Hippocampal formation (tissue), 2 donors: ENCODE results near the gene DGLUCY.
"Not testable (repeated sequence)": the region's sequence is repeated elsewhere in the genome, so short reads cannot be mapped to it uniquely, and the experiment has no call there.

Experiments used
- DNase-seq, 2 donors: peaks; one replicate each; lab custom pipeline; 2025; lab: John Stamatoyannopoulos, UW

Gene DGLUCY

DNA sequence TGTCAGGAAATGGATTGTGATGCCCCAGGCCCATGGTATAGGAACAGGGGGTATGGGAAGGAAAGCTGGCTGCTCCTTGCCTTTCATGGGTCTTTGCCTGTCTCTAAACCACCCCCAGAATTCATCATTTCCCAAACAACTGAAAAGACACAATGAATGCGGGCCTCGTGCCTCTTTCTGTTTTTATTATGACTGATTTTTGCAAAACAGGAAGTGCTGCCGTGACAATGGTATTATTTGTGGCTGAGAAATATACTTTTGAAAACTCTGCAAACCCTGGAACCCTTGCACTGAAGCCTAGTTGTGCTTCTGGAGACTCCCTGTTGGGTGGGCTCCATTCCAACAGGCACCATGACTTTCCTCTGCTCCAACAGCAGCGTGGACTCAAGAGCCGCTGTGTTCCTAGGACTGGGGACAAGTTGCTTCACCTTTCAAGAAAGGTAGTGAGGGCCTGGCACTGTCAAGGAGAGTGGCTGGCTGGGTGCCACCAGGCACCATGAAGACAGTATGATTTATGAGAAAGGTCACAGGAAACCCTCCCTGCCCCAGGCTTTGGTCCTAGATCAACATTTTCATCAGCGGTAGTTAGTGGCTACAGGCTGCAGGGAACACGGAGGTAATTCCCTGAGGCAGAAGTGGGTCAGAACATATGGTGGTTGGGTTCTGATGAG lies 4.8 kb upstream of the DGLUCY start:
- no peak for DNase-seq

DNA sequence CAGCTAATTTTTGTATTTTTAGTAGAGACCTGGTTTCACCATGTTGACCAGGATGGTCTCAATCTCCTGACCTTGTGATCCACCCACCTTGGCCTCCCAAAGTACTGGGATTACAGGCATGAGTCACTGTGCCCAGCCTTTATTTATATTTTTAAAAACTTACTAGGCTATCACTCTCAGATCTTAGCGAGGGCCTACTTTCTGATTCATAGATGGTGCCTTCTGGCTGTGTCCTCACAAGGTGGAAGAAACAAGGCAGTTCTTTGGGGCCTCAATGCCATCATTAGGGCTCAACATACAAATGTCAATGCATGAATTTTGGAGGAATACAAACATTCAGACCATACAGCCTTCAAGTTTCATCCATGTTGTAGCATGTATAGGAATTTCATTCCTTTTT lies 2.4 kb upstream of the DGLUCY start:
- DNase-seq: no peak

DNA sequence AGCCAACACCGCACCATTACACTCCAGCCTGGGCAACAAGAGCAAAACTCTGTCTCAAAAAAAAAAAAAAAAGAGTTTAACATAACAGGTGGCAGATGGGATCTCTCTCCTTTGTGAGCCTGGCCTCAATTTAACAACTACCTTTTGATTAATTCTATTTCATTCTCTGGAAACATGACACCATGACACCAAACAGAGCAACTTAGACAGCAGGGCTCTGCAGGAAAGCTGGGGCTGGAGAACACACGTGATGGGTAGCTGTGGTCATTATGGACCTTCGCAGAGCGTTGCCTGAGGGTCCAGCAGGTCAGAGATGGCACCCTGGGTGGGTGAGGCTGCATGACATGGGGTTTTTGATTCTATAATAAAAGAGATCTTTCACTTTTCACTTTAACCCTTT lies 1.7 kb upstream of the DGLUCY start:
- DNase-seq: no peak

DNA sequence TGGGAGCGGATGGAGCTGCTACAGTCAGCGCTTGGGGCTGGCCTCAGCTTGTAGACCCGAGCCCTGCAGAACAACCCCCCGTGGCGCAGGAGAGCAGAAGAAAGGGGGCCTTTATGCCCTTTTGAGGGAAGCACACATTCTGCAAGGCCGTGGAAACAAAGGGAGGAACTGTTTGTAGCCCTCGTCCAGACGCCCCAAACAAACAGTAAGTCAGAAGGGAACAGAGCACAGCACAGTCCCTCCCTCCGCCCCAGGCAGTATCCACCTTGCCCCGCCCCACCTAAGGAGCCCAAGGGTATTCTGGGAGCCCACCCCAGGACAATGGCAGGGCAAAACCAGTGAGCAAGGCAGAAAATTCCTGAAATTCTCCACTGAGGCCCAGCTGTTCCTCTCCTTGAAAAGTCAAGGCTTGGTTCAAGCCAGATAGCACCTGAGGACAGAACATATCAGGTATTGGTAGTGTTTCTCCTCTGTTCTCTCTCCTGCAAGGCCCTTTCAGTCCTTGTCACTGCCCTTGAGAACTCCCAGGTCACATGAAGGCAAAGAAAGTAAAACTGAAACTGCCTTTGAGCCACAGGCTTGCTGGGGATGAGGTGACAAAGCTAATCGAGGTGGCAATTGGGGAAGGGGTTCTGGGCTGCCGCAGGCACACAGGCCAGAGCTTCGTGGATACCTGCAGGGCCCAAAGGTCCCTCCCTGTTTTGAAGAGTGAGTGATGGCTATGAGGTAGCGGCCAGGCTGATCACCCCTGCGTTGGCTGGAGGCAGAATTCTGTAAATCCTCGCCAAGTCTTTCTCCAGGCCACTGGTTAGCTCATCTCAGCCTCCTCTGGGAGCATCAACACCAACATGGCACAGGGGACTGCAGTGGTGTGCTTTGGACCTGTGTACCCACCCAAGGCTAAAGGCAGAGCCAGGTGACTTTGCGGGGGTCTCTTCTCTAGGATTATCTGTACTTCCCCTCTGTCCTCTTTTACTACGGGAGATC lies 499 bp downstream of the DGLUCY start:
- DNase-seq: peak; percentile 91 to 92

DNA sequence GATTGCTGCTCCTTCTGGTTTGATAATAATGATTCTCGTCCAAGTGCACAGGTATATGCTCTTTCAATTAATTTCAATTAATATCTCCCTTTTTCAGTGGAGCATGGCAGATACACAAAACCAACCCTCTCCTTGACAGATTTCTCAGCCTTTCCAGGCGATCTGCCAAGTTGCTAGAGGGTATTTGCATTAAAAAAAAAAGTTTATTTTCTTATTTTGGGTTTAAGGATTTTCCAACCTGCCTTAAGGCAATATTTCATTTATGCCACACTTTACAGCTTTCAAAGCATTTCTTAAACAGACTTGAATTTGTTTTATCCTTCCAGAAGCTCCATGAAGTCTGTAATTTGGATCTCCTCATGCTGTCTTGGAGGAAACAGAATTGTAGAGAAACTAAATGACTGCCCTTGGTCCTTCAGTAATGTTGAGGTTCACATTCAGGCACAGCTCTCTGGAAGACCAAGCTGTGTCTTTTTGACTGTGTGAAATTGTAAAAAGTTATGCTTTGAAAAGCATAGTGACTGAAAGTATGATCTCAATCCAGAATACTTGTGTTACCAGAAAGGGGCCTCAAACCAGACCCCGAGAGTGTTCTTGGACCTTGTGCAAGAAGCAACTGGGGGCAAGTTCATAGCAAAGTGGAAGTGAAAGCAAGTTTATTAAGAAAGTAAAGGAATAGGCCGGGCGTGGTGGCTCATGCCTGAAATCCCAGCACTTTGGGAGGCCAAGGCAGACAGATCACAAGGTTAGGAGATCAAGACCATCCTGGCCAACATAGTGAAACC lies 2.3 kb downstream of the DGLUCY start:
- DNase-seq: no peak

DNA sequence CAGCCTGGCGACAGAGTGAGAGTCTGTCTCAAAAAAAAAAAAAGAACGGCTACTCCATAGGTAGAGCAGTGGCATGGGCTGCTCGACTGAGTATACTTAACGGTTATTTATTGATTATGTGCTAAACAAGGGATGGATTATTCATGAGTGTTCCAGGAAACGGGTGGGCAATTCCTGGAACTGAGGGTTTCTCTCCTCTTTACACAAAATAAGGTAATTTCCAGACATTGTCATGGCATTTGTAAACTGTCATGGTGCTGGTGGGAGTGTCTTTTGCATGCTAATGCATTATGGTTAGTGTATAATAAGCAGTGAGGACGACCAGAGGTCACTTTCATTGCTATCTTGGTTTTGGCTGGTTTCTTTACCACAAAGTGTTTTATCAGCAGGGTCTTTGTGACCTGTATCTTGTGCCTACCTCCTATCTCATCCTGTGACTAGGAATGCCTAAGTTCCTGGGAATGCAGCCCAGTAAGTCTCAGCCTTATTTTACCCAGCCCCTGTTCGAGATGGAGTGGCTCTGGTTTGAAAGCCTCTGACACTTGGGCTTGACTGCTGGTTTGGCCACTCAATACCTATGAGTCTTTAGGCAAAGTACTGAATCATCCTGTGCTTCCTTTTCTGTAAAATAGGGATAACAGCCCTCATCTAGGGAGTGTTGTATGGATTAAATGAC lies 3.2 kb downstream of the DGLUCY start:
- no peak for DNase-seq

DNA sequence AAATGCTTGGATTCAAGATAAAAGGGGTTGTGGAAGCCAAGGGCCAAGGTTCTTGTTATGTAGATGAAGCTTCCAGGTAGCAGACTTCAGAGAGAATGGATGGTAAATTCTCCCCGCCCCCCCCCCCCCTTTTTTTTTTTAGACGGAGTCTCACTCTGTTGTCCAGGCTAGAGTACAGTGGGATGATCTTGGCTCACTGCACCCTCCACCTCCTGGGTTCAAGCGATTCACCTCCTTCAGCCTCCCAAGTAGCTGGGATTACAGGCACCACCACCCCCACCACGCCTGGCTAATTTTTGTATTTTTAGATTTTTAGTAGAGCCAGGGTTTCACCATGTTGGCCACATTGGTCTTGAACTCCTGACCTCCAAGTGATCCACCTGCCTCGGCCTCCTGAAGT lies 4.1 kb downstream of the DGLUCY start:
- no peak for DNase-seq

DNA sequence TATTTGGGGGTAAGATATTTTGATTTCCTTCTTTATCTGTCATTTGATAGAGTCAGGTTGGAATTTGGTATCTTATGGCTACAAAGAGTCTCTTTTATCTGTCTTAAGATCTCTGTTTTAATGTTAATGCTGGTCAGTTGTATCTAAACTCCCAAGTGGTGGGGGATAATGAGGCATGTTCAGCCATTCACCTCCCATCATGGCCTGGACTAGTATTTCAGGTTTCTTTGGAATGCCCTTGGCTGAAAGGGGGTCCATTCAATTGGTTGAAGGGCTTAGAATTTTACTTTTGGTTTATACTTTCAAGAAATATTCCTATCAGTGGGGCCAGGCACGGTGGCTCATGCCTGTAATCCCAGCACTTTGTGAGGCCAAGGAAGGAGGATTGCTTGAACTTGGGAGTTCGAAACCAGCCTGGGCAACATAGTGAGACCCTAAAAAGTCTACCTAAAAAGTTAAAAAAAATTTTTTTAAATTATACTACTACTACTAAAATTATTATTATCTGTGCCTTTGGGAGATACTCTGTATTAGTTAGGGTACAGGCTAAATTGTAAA lies 4.7 kb downstream of the DGLUCY start:
- no peak for DNase-seq

DNA sequence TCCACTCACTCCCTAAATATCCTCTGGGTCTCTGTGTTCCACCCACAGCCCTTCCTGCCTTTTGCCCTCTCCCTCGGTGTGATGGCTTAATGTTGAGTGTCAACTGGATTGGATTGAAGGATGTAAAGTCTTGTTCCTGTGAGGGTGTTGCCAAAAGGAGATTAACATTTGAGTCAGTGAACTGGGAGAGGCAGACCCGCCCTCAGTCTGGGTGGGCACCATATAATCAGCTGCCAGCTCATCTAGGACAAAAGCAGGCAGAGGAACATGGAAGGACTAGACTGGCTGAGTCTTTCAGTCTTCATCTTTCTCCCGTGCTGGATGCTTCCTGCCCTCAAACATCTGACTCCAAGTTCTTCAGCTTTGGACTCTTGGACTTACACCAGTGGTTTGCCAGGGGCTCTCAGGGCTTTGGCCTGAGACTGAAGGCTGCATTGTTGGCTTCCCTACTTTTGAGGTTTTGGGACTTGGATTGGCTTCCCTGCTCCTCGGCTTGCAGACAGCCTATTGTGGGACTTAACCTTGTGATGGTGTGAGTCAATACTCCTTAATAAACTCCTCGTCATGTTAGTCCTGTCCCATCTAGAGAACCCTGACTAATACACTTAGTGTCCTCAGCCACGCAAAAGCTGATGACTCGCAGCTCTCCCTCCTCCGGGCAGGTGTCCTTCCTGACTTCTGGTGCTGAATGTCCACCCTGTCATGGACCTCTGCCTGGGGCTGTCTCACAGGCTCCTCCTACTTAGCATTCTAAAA lies 5.9 kb downstream of the DGLUCY start:
- no peak for DNase-seq

DNA sequence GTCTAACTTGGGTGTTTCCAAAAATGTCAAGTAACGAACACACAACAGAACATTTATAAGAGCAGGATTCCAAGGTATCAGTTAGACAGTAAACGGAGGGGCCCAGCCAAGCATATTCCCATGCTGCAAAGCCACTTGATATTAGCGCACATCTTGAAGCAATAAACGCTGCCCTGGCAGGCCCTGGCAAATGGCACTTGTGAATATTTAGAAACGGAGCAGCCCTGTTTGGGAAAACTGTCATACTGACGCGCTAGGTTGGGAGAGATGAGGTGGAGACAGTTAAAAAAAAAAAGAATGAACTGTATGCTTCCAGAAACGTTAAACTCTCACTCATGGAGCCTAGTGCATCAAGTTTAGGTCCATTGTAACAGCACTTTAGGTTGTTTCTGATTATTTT lies 9.3 kb downstream of the DGLUCY start:
- DNase-seq: no peak

DNA sequence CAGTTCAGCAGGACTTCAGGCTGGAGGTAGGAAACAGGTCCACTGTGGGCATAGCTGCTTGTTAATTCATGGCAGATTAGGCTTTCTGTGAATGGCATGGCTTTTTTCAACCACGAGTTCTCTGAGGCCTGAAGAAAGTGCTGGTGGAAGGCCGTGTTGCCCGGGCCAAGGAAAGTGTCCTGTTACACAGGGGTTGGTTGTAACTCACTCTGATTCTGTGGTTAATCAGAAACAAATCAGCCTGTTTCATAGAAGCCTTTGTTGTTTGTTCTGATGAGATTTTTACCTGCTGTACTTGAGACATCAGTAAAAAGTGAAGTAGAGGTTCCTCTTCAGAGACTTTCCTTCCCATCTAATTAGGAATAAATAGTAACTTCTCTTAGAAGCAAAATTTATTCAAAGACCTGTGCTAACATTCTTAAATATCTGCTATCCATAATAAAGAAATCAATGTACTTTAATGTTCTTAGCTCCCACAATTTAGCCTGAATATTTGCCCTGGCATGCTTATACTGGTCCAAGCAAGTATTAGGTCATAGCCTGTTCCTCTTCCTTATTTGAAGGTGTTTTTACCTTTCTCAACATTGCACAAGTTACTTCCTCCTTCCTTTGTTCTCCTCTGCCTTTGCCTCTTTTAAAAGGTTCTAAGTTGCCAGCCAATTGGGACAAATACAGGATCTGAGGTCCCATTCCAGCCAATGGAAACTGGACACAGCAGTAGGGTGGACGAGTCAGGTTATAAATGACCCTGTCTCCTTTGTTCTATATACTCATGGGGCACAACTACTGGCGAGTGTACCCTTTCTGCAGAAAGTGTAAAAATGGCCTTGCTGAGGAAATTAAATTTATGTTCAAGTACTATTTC lies 10.8 kb downstream of the DGLUCY start:
- not testable (repeated sequence) for DNase-seq

DNA sequence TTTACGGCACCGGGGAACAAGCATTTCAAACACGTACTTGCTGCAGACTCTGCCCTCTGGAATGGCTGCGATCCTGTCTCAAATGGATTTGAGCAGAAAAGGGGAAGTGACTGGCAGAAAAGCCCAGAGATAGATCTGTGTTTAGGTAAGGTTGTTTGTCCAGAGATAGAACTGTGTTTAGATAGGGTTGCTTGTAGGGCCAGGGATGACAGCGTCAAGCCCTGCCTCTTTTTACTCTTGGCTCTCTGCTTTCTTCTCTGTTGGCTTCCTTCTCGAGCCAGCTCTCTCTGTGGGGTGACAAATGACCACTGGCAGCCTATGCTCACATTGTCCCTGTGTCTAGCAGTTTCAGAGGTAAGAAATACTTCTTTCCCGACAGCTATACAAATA lies 11.4 kb downstream of the DGLUCY start:
- DNase-seq: no peak

DNA sequence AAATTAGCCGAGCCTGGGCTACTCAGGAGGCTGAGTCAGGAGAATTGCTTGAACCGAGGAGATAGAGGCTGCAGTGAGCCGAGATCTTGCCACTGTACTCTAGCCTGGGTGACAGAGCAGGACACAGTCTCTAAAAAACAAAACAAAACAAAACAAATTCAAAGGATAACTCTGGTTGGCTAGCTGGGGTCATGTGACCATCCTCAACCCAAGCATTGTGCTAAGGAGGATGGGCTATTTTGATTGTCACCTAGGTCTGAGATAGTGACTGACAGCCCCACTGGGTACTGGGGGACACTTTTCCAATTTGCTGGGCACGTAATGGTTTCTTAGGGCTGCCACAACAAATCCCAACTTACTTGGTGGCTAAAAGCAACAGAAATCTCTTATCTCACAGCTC lies 11.9 kb downstream of the DGLUCY start:
- DNase-seq: no peak

DNA sequence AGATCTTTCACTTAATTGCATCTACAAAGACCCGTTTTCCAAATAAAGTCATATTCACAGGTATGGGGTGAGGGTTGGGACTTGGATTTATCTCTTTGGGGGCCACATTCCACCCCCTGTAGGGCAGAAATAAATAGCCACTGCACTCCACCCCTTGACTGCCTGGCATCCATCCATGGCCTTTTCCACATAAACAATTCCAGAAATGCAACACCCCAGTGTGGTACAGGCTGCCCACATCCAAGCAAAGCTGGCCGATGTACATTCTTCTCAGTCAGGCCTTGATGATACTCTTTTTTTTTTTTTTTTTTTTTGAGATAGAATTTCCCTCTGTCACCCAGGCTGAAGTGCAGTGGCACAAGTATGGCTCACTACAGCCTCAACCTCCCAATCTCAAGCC lies 12.9 kb downstream of the DGLUCY start:
- DNase-seq: no peak

DNA sequence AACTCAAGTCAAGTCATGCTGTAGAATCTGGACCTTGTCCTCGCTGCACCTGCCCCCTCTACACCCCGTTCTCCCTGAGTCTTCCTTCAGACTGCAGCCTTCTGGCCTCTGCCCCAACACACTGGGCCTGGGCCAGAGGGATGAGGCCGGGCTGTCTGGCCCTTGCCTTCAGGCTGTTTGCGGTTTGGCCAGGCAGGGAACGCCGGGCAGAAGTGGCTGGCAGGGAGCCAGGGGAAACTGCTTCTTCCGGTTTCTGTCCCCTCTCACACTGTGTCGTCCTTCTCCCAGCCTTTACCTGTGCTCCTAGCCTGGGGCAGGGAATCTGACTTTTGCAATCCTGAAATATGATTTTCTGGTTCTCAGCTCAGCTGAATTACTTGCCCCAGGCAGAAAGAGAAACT lies 13.5 kb downstream of the DGLUCY start:
- no peak for DNase-seq

DNA sequence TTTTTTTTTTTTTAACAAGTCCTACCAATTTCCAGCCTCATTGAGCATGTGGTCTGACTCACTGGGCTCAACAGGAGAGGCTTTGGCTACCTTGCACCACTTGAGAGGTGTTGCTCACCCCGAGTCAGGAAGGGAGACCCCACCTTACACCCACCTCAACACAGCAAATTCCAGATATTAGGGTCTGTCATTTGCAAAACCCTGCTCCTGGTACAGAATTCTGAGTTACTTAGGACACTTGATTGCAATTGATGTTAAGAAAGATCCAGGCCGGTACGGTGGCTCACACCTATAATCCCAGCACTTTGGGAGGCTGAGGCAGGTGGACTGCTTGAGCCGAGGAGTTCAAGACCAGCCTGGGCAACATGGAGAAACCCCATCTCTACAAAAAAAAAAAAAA lies 14.1 kb downstream of the DGLUCY start:
- DNase-seq: no peak

DNA sequence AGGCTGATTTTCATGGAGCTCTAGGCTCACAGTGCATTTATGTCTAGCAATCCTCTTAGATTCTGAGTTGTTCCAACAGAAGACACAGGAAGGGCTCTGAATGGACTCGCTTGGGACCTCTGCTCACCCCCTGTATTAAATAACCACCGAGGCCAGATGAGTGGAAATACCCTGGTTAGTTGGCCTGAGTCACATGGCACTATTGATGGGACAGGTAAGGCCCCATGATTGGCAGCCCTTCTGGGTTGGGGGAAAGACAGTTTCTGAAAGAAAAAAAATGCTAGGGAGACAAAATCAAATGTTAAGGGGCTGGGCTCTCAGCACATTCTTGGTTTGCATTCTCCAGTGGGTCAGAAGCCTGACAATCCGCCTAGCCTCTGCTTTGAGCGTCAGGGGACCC lies 14.8 kb downstream of the DGLUCY start:
- DNase-seq: no peak

DNA sequence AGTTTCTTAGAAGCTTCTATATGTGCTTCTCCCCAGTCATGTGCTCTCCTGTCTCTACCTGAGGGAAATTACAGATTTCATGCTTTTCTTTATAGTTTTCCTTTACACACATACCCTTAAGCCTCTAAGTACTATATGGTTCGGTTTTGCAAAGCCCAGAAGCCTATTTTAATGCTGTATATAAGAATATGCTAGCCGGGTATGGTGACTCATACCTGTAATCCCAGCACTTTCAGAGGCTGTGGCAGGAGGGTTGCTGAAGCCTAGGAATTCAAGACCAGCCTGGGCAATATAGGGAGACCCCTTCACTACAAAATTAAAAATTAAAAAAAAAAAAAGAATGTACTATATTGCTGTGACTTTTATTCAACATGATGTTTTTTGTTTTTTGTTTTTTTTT lies 15.4 kb downstream of the DGLUCY start:
- no peak for DNase-seq

DNA sequence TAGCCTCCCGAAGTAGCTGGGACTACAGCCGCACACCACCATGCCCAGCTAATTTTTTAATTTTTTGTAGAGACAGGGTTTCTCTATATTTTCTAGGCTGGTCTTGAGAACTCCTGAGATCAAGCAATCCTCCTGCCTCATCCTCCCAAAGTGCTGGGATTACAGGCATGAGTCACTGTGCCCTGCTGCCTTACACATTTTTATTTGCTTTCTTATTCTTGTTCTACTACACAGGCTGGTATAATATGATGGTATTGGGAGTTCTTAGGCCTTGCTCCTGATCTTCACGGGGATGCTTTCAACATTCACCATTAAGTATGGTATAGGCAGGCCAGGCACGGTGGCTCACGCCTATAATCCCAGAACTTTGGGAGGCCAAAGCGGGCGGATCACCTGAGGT lies 21.2 kb downstream of the DGLUCY start:
- no peak for DNase-seq
